ENCODE results near the gene C1QTNF6. TPM values are rescaled to one million over a fixed set of nuclear protein-coding genes. Genes with fewer than 3 reads are reported as not detected.

Gene C1QTNF6
- polyA plus RNA-seq, 1 donor from 2014 or later, result 5.3 TPM

GRCh38 chr22:37224757-37225420, 36.8 kb upstream of the C1QTNF6 start:
- H3F3A ChIP-seq (ENCODE audit: insufficient read depth, low read length, poor library complexity, severe bottlenecking), result no peaks in the 10 kb centered on the region
- no peaks in the 10 kb centered on the region for H3K9me2 ChIP-seq (ENCODE audit: insufficient read depth, low read length)
- no peaks in the 10 kb centered on the region for H3K79me2 ChIP-seq (replicated peaks; ENCODE audit: insufficient read depth, low read length)
- H2AFZ ChIP-seq (ENCODE audit: low read depth, low read length), result no peak overlapping the region
- no peaks in the 10 kb centered on the region for H3K36me3 ChIP-seq (ENCODE audit: insufficient read depth, low read length)
- no peaks in the 10 kb centered on the region for H3K9me3 ChIP-seq (ENCODE audit: low read length)
- TF ChIP-seq TAF1 (IDR thresholded peaks at IDR 0.05; ENCODE audit: low read depth) (no peak), RAD21 (conservative IDR thresholded peaks at IDR 0.05) (no peak), POLR2AphosphoS5 (IDR thresholded peaks at IDR 0.05) (no peak), SMC3 (conservative IDR thresholded peaks at IDR 0.05; ENCODE audit: poor library complexity) (no peak), REST (IDR thresholded peaks at IDR 0.05; ENCODE audit: borderline replicate concordance) (no peak), CTCF (IDR thresholded peaks at IDR 0.05; ENCODE audit: poor library complexity, severe bottlenecking) (no peak), EP300 (conservative IDR thresholded peaks at IDR 0.05; ENCODE audit: poor library complexity, severe bottlenecking) (no peak), MXI1 (conservative IDR thresholded peaks at IDR 0.05; ENCODE audit: poor library complexity, severe bottlenecking) (no peak), EZH2 (IDR thresholded peaks at IDR 0.05; ENCODE audit: borderline replicate concordance, insufficient read depth, low read length, poor library complexity, severe bottlenecking) (no peak)
- H3K27me3 ChIP-seq (ENCODE audit: insufficient read depth, low read depth, low read length), result no peaks in the 10 kb centered on the region
- no peaks in the 10 kb centered on the region for H4K20me1 ChIP-seq (ENCODE audit: insufficient read depth)
- no peak overlapping the region for H3K27ac ChIP-seq (ENCODE audit: low read length)
- no peak overlapping the region for H3K9ac ChIP-seq (ENCODE audit: low read length)
- no peak overlapping the region for H3K4me2 ChIP-seq (ENCODE audit: low read length)
- no peak overlapping the region for H3K4me3 ChIP-seq (ENCODE audit: low read length)

- H3K79me2 ChIP-seq (replicated peaks; ENCODE audit: insufficient read depth, low read length), result no peaks in the 10 kb centered on the region
- H3F3A ChIP-seq (ENCODE audit: insufficient read depth, low read length, poor library complexity, severe bottlenecking), result no peaks in the 10 kb centered on the region
- H3K27ac ChIP-seq (ENCODE audit: low read length), result no peak overlapping the region
- no peaks in the 10 kb centered on the region for H3K36me3 ChIP-seq (ENCODE audit: insufficient read depth, low read length)
- H3K9me3 ChIP-seq (ENCODE audit: low read length), result no peaks in the 10 kb centered on the region
- H3K9me2 ChIP-seq (ENCODE audit: insufficient read depth, low read length), result no peaks in the 10 kb centered on the region
- H3K4me2 ChIP-seq (ENCODE audit: low read length), result no peak overlapping the region
- H3K4me3 ChIP-seq (ENCODE audit: low read length), result no peak overlapping the region
- no peak overlapping the region for H2AFZ ChIP-seq (ENCODE audit: low read depth, low read length)
- no peaks in the 10 kb centered on the region for H3K27me3 ChIP-seq (ENCODE audit: insufficient read depth, low read depth, low read length)
- no peak overlapping the region for H3K9ac ChIP-seq (ENCODE audit: low read length)
- TF ChIP-seq CTCF (IDR thresholded peaks at IDR 0.05; ENCODE audit: poor library complexity, severe bottlenecking) (no peak), MXI1 (conservative IDR thresholded peaks at IDR 0.05; ENCODE audit: poor library complexity, severe bottlenecking) (no peak), POLR2AphosphoS5 (IDR thresholded peaks at IDR 0.05) (no peak), REST (IDR thresholded peaks at IDR 0.05; ENCODE audit: borderline replicate concordance) (no peak), TAF1 (IDR thresholded peaks at IDR 0.05; ENCODE audit: low read depth) (no peak), EZH2 (IDR thresholded peaks at IDR 0.05; ENCODE audit: borderline replicate concordance, insufficient read depth, low read length, poor library complexity, severe bottlenecking) (no peak), RAD21 (conservative IDR thresholded peaks at IDR 0.05) (no peak), SMC3 (conservative IDR thresholded peaks at IDR 0.05; ENCODE audit: poor library complexity) (no peak), EP300 (conservative IDR thresholded peaks at IDR 0.05; ENCODE audit: poor library complexity, severe bottlenecking) (no peak)
- no peaks in the 10 kb centered on the region for H4K20me1 ChIP-seq (ENCODE audit: insufficient read depth)
Observed at GRCh38 chr22:37223965-37224551, 36.0 kb upstream of the C1QTNF6 start.

Measured in neural cell (in vitro differentiated cells).